Measurements from ENCODE around the gene INTS3. TPM values are rescaled to one million over a fixed set of nuclear protein-coding genes. Genes with fewer than 3 reads are reported as not detected.

The INTS3 gene
- total RNA-seq (2021; fragmentation: NEBNext Ultra II Directional; extraction: Animal tissue kit (Norgen Biotek cat#: 25700)) = 10 to 100 TPM; 33.6 to 43.8 (median 36.4) TPM
- long read RNA-seq, full-length matches to known transcripts = 4 of 13 reads
- long read RNA-seq, partial matches to known transcripts = 5 of 13 reads
- long read RNA-seq, other reads (novel, unspliced or antisense) = 4 of 13 reads

- TF ChIP-seq CTCF (IDR thresholded peaks at IDR 0.05) = peak; percentile 46
- peak within 1 kb of the TSS; percentile 93 for H3K4me3 Mint-ChIP-seq
- H3K4me1 Mint-ChIP-seq (ENCODE audit: low read depth) = peaks cover 27% of the 10 kb centered on the region
- peaks cover 3% of the 10 kb centered on the region for H3K27me3 Mint-ChIP-seq (ENCODE audit: insufficient read depth)
- no peaks in the 10 kb centered on the region for H3K9me3 Mint-ChIP-seq
- peaks cover 16% of the 10 kb centered on the region for H3K36me3 Mint-ChIP-seq (ENCODE audit: low read depth)
- H3K27ac Mint-ChIP-seq = peak within 1 kb of the TSS; percentile 93
- DNase-seq = peak; percentile 100
These were observed at the start of gene INTS3 for GRCh38 chr1:153727463-153728304. Gene INTS3 (plus strand): TSS chr1:153728050. CDS start chr1:153728635, 585 bp downstream.

- DNase-seq = no peak
- Mint-ChIP-seq H3K36me3 (ENCODE audit: low read depth) (no peaks in the 10 kb centered on the region), H3K4me1 (ENCODE audit: low read depth) (peaks cover 24% of the 10 kb centered on the region), H3K27me3 (ENCODE audit: insufficient read depth) (peaks cover 43% of the 10 kb centered on the region), H3K27ac (no peak within 1 kb of the TSS), H3K4me3 (peak within 1 kb of the TSS; percentile 85), H3K9me3 (no peaks in the 10 kb centered on the region)
- TF ChIP-seq CTCF (IDR thresholded peaks at IDR 0.05) = no peak
These were observed 49.1 kb upstream of the INTS3 start, which contains the start of gene NPR1 for GRCh38 chr1:153678519-153679336. Gene NPR1 (plus strand): TSS chr1:153678688. CDS start chr1:153679109, 421 bp downstream.

- H3K27ac Mint-ChIP-seq = no peak overlapping the region
- peaks cover 43% of the 10 kb centered on the region for H3K27me3 Mint-ChIP-seq (ENCODE audit: insufficient read depth)
- no peaks in the 10 kb centered on the region for H3K9me3 Mint-ChIP-seq
- peak overlapping the region; percentile 63 for H3K4me3 Mint-ChIP-seq
- H3K4me1 Mint-ChIP-seq (ENCODE audit: low read depth) = peaks cover 29% of the 10 kb centered on the region
- DNase-seq = no peak
- no peaks in the 10 kb centered on the region for H3K36me3 Mint-ChIP-seq (ENCODE audit: low read depth)
- TF ChIP-seq CTCF (IDR thresholded peaks at IDR 0.05) = peak; percentile 34; the same call in 1 of the 2 replicates
These were observed 48.3 kb upstream of the INTS3 start for GRCh38 chr1:153679337-153680119.

- H3K9me3 Mint-ChIP-seq = no peaks in the 10 kb centered on the region
- no peak for TF ChIP-seq CTCF (IDR thresholded peaks at IDR 0.05)
- H3K36me3 Mint-ChIP-seq (ENCODE audit: low read depth) = no peaks in the 10 kb centered on the region
- peaks cover 29% of the 10 kb centered on the region for H3K4me1 Mint-ChIP-seq (ENCODE audit: low read depth)
- H3K4me3 Mint-ChIP-seq = peak overlapping the region; percentile 63; the same call in 1 of the 2 replicates
- H3K27me3 Mint-ChIP-seq (ENCODE audit: insufficient read depth) = peaks cover 45% of the 10 kb centered on the region
- no peak for DNase-seq
- no peak overlapping the region for H3K27ac Mint-ChIP-seq
These were observed 47.8 kb upstream of the INTS3 start for GRCh38 chr1:153680120-153680403.

GRCh38 chr1:153682730-153683129, 45.1 kb upstream of the INTS3 start:
- Mint-ChIP-seq H3K36me3 (ENCODE audit: low read depth) (no peaks in the 10 kb centered on the region), H3K27me3 (ENCODE audit: insufficient read depth) (peaks cover 55% of the 10 kb centered on the region), H3K4me1 (ENCODE audit: low read depth) (peaks cover 25% of the 10 kb centered on the region), H3K4me3 (no peak overlapping the region), H3K27ac (no peak overlapping the region), H3K9me3 (no peaks in the 10 kb centered on the region)
- DNase-seq = no peak
- TF ChIP-seq CTCF (IDR thresholded peaks at IDR 0.05) = no peak

Measured in HFFc6 (cell line).